Sigmoid colon (tissue), 3 donors: ENCODE results near the gene EGF.

ENCODE experiments used
- CTCF ChIP-seq, 4 experiments: fragments of 450-650 bp in 3 of 4; fragments of 200-600 bp in 1 of 4; IDR thresholded peaks; one replicate each; pipeline ENCODE4 v1.5.1; 2016 to 2019; ENCODE audit warnings: antibody characterized with exemption in 4 of 4, mild to moderate bottlenecking in 3 of 4, moderate library complexity in 2 of 4
- POLR2A ChIP-seq, 2 donors: fragments of 450-650 bp; IDR thresholded peaks; one replicate each; pipeline ENCODE4 v1.6.1; 2016; ENCODE audit warnings: antibody characterized with exemption in 2 of 2, mild to moderate bottlenecking in 2 of 2, moderate library complexity in 2 of 2

DNA sequence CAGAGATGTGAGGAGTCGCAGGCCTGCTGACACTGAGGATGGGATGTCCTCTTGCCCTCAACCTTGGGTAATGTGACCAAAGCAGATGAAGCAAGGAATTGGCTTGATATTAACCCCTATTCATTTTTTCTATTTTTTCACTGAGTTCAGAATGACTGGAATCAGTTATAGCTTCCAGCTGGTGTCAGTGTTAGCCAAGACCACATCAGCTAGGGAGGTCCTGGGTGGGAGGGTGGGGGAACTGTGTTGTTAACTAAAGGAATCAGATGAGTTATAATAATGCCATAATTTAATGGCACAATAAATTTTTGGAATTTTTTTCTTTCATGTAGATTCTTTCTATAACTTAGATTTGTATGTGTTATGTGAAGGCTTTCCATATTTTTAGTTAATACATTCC lies 91.9 kb downstream of the EGF start:
- TF ChIP-seq POLR2A (IDR thresholded peaks at IDR 0.05) (no peak), CTCF (IDR thresholded peaks at IDR 0.05) (no peak)
